ENCODE results near the gene KLHL8. TPM values are rescaled to one million over a fixed set of nuclear protein-coding genes. Genes with fewer than 3 reads are reported as not detected.

The KLHL8 gene
- total RNA-seq, 1 donor, result 10.1 TPM

- no peak for DNase-seq (ENCODE audit: low read depth)
- no peak overlapping the region for H3K4me3 ChIP-seq (ENCODE audit: low read depth, low read length)
- TF ChIP-seq, protein P1, sequence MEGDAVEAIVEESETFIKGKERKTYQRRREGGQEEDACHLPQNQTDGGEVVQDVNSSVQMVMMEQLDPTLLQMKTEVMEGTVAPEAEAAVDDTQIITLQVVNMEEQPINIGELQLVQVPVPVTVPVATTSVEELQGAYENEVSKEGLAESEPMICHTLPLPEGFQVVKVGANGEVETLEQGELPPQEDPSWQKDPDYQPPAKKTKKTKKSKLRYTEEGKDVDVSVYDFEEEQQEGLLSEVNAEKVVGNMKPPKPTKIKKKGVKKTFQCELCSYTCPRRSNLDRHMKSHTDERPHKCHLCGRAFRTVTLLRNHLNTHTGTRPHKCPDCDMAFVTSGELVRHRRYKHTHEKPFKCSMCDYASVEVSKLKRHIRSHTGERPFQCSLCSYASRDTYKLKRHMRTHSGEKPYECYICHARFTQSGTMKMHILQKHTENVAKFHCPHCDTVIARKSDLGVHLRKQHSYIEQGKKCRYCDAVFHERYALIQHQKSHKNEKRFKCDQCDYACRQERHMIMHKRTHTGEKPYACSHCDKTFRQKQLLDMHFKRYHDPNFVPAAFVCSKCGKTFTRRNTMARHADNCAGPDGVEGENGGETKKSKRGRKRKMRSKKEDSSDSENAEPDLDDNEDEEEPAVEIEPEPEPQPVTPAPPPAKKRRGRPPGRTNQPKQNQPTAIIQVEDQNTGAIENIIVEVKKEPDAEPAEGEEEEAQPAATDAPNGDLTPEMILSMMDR (IDR thresholded peaks at IDR 0.05; ENCODE audit: insufficient read depth, low read length), result no peak
Observed at GRCh38 chr4:87243426-87244053, 23.1 kb upstream of the KLHL8 start.

GRCh38 chr4:87241336-87241735 lies 20.9 kb upstream of the KLHL8 start:
- TF ChIP-seq, protein P1 (IDR thresholded peaks at IDR 0.05; ENCODE audit: insufficient read depth, low read length), result no peak
- DNase-seq (ENCODE audit: low read depth), result no peak
- H3K4me3 ChIP-seq (ENCODE audit: low read depth, low read length), result no peak overlapping the region

DNA sequence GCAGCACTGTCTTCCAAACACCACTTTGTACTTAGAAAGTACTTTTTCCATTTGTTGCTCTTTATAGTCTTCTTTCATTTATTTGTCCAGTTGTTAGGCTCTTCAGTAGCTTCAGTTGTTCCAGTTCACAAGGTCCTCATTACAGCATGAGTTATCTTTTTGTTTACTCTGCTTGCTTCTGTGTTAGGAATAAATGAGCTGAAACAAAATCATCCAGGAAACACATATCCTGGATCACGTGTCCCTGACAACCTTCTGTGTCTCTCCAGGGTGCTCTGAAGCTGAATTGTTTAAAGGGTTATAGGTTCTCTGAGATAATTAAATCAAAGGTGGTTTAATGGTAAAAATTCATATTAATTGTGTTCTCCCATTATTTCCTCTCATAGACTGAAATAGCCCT lies 19.9 kb upstream of the KLHL8 start:
- DNase-seq (ENCODE audit: low read depth), result no peak
- no peak overlapping the region for H3K4me3 ChIP-seq (ENCODE audit: low read depth, low read length)
- TF ChIP-seq, protein P1 (IDR thresholded peaks at IDR 0.05; ENCODE audit: insufficient read depth, low read length), result no peak

GRCh38 chr4:87239821-87240220 lies 19.4 kb upstream of the KLHL8 start:
- DNase-seq (ENCODE audit: low read depth), result no peak
- H3K4me3 ChIP-seq (ENCODE audit: low read depth, low read length), result no peak overlapping the region
- TF ChIP-seq, protein P1 (IDR thresholded peaks at IDR 0.05; ENCODE audit: insufficient read depth, low read length), result no peak

DNA sequence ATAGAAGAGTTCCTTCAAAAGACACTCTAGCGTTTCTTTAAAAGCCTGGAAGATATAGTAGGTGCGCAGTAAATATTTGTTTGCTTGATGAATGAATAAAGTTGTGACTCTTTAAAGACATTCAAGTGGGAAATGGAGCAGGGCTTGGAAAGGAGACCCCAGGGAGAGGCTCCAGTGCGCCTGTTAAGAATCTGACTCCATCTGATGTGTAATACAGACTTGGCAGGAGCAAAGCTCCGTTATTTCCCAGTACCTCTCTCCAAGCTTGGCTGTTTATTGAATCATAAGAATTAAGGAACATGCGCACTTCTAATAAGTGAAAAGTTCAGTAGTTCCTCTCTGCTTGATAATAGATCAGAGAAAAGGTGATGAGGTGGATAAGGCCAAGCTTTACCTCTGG lies 18.8 kb upstream of the KLHL8 start:
- no peak overlapping the region for H3K4me3 ChIP-seq (ENCODE audit: low read depth, low read length)
- no peak for DNase-seq (ENCODE audit: low read depth)
- TF ChIP-seq, protein P1 (IDR thresholded peaks at IDR 0.05; ENCODE audit: insufficient read depth, low read length), result no peak

DNA sequence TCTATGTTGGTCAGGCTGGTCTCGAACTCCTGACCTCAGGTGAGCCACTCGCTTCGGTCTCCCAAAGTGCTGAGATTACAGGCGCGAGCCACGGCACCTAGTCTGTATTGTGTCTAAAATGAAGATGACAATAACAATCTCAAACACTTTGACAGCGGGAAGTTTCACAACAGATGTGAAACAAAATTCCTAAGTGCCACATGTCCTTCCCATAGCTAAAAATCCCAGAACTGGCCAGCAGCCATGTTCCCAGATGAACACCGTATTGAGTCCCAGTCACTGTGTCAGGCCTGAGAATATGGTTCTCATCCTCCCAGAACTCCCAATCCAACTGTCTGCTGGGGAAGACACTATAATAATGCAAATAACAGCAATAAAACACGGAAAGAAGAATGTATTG lies 16.4 kb upstream of the KLHL8 start:
- DNase-seq (ENCODE audit: low read depth), result no peak
- H3K4me3 ChIP-seq (ENCODE audit: low read depth, low read length), result no peak overlapping the region
- TF ChIP-seq, protein P1 (IDR thresholded peaks at IDR 0.05; ENCODE audit: insufficient read depth, low read length), result no peak
